ENCODE data around the gene PPP1R9A. TPM values are rescaled to one million over a fixed set of nuclear protein-coding genes. Genes with fewer than 3 reads are reported as not detected.
A peak's percentile ranks its signal among the peaks of the same experiment; 100 is the strongest.

PPP1R9A gene
- total RNA-seq, 1 experiment from 2014 or later: 5.5 TPM

DNA sequence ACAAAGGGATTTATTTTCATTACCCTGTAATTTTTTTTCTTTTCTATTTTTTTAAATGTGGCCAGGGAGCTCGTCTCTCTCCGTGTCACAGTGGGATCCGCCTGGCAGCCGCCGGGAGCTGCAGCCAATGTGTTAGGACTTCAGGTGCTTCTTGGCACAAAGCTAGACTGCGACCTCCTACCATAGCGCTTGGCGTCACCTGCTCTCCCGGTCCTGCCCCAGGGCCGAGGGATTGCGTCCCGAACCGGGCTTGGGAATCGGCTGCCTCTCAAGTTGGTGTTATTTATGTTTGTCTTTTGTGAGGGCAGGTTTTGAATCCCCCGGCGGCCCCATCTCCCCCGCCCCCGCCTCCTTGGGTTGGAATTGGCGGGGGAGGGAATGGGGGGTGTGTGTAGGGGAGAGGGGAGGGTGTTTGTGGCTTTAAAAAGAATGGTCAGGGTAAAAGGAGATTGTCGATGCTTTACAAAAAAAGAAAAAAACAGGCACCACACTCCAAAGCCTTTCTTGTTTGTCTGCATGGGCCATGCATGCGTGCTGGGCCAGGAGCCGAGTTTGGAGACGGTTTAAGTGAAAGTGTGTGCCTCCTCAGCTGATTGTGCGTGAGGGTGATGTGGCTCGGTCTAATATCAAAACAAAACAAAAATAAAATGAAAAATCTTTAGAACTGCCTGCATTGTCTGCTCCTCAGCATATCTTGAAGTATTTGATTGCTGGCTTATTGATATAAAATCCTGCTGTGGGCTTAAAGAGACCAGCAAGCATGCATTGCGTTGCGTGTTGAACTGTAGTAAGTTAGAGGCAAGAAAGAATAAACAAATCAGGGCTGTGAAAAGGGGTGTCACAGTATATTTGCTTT, 1.2 kb downstream of the PPP1R9A start:
- peak; percentile 74 for DNase-seq (ENCODE audit: low spot score)

GRCh38 chr7:94909179-94909466, 1.7 kb downstream of the PPP1R9A start:
- DNase-seq (ENCODE audit: low spot score): no peak

DNA sequence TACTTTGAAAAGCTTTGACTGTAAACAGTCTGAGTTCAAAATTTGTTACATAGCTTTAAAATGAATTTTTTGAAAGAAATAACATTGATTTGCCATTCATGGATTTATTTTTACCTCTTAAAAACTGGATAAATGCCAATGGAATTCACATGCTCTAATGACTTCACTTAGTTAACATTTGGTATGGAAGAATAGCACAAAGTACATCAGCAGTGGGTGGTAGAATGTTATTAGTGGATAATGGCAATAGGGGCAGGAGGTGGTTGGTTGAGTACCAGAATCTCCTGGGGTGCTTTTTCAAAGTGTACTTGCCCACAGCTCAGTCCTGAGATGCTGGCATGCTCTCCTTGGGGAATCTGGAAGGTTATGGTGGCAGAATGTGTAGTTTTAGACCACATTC, 4.7 kb downstream of the PPP1R9A start:
- no peak for DNase-seq (ENCODE audit: low spot score)

DNA sequence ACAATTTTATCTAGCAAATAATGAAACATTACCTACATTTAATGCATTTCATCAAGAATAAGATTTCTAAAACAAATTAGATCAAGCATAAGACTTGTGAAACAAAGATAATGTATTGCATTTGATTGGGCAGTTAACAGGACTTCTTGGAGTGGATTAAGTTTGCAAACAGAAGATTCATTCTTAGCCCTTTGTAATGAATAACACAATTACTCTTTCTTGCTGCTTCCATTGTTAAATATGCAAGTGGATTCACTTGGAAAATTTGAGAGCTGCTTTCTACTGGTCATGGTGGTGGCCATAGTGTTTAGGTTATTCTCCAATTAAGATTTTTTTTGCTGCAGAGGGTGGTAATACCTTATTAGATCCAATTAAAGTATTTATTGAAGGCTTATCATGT, 6.0 kb downstream of the PPP1R9A start:
- DNase-seq (ENCODE audit: low spot score): no peak

GRCh38 chr7:94921911-94922310, 14.5 kb downstream of the PPP1R9A start:
- no peak for DNase-seq (ENCODE audit: low spot score)

GRCh38 chr7:94922457-94922856, 15.1 kb downstream of the PPP1R9A start:
- DNase-seq (ENCODE audit: low spot score): no peak

DNA sequence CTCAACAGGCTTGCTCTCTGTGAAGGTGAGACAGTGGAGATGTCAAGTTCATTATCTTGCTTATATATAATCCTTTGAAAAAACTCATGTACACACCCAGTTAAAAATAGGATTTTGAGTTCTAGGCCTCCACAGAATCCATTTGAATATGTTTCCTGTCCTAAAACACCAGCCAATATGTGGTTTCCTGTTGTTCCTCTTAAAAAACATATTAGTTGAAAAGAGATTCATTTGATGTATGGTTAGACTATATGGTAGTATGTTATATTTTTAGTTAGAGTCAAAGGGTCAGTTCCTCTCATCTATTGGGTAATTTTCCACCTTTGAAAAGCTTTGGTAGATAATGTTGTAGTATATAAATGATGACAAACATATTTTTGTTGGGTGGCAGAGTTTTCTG, 16.0 kb downstream of the PPP1R9A start:
- DNase-seq (ENCODE audit: low spot score): no peak

GRCh38 chr7:94928168-94928707, 20.8 kb downstream of the PPP1R9A start:
- DNase-seq (ENCODE audit: low spot score): no peak

DNA sequence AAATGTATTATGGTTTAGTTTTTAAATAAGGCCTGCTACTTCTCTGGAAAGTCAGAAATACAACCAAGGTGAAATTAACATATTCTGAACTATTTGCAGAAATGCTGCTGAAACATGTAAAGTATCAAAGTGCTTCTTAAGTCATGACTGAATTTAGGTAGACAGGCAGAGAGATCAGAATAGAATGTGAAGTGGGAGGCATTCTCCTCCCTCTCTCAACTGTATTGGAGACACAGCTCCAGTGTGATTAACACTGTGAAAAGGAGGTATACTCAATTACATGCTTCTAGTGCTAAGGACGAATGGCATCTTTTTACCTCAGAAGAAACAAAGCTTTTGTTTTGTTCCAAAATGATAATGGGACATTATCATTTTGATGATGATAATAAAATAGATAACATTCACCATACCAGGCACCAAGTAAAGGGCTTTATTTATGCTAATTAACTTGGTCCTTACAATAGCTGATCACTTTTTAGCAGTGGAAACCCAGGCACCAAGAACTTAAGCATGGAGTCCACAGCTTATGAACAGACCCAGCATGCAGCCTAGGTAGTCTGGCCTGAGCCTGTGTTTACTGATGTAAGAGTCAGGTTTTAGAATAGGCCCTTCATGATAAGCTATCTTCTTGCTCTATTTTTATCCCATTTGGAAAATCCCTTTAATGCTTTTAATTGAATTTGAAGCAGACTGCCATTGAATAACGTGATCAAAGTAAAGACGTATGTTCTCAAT, 26.0 kb downstream of the PPP1R9A start:
- DNase-seq (ENCODE audit: low spot score): no peak

DNA sequence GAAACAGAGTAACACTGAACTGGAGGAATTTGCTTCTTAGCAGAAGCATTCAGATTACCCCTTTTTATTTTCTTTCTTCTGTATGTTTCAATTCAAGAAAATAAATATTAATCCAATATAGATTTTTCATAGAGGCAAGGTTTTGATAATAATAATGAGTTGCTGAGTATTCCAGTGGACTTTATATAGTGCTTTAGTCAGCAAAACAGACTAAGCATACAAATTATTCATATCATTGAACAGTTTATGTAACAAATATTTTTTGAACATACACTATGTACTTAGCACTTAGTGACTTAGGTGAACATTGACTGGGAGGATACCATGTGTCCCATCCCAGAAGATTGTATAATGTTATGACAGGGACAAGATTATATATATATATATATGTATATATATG, 32.0 kb downstream of the PPP1R9A start:
- no peak for DNase-seq (ENCODE audit: low spot score)

DNA sequence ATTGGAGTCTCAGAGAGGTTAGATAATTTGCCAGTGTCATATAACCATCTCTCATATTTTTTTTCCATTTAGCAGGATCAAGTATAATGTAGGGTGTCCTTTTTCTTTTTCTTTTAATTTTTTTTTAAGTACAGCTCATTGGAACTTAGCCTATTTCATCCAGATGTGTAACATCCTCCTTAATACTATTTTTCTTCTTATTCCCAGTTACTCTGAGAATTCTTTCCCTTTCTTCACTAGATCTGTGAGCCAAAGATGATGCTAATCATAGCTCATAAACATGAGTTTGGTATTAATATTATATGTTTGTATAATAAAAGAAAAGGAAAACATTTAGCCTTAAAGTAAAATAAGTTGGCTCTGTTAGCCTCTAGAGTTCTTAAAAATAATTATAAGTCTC, 32.8 kb downstream of the PPP1R9A start:
- DNase-seq (ENCODE audit: low spot score): no peak

- no peak for DNase-seq (ENCODE audit: low spot score)
These were observed 34.6 kb downstream of the PPP1R9A start for GRCh38 chr7:94941844-94942632.

GRCh38 chr7:94943134-94943533, 35.7 kb downstream of the PPP1R9A start:
- no peak for DNase-seq (ENCODE audit: low spot score)

DNA sequence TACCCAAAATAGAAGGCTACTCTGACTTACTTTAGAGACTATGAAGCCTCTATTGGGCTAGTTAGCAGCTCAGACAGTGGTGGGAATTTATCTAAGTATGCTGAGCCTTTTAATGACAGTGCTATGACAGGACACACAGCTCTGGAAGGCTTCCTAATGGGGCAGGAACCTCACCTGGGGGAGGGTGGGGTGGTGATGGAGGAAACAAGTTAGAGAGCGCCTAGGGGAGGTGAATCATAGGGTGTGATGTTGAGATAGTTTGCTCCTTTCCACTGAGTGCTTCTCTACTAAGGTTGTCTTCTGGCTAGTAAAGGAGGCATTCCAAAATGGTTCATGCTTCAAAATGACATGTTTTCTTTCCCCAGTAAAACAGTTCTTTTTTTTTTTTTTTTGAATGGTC, 42.1 kb downstream of the PPP1R9A start:
- no peak for DNase-seq (ENCODE audit: low spot score)

DNA sequence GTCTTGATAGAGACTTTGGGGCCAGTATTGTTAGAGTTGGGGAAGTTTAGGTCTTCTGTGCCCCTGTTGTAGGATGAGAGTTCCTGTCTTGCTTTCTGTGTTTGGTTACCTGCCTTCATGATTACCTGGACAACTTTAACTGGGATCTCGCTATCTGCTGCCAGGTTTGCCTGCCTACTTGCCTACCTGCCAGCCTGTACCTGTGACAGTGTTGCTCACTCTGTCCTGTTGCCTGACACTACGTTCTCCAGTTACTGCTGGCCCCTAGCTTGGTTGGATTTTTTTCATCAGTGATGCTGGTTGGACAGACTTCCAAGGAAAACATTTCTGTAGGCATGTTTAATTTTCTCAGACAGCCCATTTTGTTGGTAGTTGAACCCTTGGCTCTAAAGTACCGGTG, 48.4 kb downstream of the PPP1R9A start:
- DNase-seq (ENCODE audit: low spot score): no peak

DNA sequence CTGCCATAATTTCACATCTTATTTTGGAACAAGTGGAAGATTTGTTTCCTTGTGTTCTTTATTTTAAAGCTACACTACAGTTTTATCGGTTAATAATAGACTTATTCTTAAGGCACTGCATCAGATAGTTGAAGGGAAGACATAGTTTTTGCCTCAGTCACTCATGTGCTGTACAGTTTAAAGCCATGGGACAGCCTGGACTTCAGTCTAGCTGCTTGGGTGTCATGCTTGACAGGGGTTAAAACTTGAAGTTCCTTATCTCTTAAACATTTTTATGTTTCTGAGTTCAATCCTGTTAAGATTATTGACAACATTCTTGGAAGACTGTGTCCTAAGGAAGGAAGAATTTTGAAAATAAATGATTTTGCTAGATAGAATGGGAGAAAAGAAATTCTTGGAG, 49.7 kb downstream of the PPP1R9A start:
- no peak for DNase-seq (ENCODE audit: low spot score)

DNA sequence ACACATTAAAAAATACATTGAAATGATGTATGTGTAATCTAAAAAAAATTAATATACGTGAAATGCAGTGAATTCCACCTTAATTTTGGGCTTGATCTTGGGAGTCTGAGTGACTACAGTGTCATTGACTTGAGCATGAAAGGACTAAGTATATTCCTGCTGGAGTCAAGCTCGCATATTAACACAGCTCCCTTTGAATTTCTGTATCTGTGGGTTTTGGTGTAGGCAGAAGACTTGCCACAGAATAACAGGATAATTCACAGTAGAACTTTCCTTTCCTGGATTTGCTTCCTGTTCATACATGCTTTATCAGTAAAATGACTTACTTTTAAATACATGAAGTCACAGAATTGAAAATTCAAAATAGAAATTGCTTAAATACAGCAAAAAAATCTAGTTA, 55.3 kb downstream of the PPP1R9A start:
- DNase-seq (ENCODE audit: low spot score): no peak

- DNase-seq (ENCODE audit: low spot score): no peak
These were observed 62.2 kb downstream of the PPP1R9A start for GRCh38 chr7:94969434-94970084.

- no peak for DNase-seq (ENCODE audit: low spot score)
These were observed 62.7 kb downstream of the PPP1R9A start for GRCh38 chr7:94970085-94970576.

DNA sequence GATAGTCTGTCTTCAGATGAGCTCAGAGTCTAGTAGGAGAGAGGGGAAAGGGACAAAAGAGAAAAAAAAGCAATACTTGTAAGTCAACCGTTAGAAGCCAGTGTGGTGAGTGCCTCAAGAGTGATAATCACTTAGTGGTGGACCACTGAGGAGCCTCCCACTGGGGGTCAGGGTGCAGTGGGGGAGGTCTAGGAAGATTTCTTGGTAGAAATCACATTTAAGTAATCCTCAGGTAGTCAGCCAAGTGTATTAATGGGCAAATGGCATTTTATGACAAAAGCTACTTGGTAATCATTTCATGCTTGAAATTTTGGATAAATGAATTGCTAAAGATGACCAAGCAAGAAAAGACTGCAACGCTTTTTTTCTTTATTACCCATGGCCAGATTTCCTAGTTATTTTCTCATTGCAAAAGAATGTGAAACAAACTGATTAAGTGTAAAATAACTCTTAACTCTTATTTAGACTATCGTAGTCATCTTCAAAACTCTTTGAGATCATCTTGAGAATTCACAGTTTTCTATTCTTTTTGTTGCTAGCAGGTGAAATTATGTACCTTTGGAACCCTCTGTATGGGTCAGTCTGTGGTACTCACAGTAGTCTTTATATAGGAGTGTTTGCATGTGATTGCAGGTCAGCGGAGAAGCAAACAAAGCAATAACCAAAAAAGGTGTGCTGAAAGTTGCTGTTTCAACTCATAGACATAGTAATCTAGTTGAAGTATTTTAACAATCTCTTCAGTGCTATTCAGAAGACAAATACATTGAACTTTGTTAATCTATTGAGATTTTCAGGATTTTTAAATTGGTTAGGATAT, 63.9 kb downstream of the PPP1R9A start:
- no peak for DNase-seq (ENCODE audit: low spot score)

GRCh38 chr7:94972296-94972695, 64.9 kb downstream of the PPP1R9A start:
- no peak for DNase-seq (ENCODE audit: low spot score)

All from HT-29 (cell line).